Erythroblast (primary cell): ENCODE measurements around the gene ZNF786.
A peak's percentile ranks its signal among the peaks of the same experiment; 100 is the strongest.

Experiments used
- DNase-seq, 2 experiments: peaks; one replicate each; lab custom pipeline; 2025; lab: John Stamatoyannopoulos, UW
- GATA1 ChIP-seq: IDR thresholded peaks from 2 replicates; pipeline ENCODE4 v1.6.1; 2011; ENCODE audit warnings: low read depth, mild to moderate bottlenecking, control low read depth, low read length, moderate library complexity
- POLR2A ChIP-seq: IDR thresholded peaks from 2 replicates; pipeline ENCODE4 v1.6.1; 2011; ENCODE audit warnings: mild to moderate bottlenecking, low read length

Gene ZNF786

DNA sequence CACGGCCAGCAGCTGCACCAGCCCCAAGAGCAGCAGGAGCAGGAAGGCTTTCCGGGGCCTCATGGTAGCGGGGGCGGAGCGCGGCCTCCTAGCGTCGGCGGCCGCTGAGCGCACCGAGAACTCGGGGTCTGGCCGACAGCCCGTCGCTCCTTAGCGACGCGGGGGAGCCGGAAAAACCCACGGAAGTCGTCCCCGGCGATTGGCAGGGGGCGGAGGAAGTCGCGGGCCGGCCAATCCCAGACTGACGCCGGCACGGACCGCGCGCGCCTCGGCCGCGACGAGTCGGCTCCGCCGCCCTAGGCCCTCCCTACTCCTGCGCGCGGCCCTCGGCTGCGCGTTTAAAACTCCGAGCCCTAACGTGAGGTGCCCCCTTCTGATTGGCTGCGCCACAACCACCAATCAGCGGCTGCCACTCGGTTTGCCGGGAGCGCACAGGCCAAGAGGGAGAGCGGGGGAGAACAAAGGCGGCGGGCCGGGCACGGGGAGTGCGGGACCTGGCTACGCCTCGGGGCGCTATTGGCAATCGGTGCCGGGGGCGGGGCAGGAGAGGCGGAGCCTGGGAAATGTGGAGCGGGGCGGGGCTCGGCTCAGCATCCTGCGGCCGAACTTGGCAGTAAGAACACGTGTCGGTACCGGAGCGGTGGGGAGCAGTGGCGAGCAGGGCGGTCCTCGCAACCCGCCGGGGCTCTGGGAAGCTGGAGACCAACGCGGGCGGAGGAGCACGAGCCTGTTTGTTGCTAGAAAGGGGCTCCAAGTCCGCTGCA lies 62.0 kb downstream of the ZNF786 start, which contains the start of gene PDIA4:
PDIA4 (minus strand) TSS at position 160 of the 764 bp plus-strand sequence; CDS start at position 63, 97 bp downstream.
- DNase-seq = peak; percentile 98 to 99

GRCh38 chr7:149027611-149028345 lies 62.7 kb downstream of the ZNF786 start:
- TF ChIP-seq GATA1 = no peak
- no peak for TF ChIP-seq POLR2A
- DNase-seq = peak in 1 of 2 experiments; percentile 41

More for the DNA sequence above, 62.0 kb downstream of the ZNF786 start, which contains the start of gene PDIA4:
- no peak for TF ChIP-seq GATA1
- TF ChIP-seq POLR2A = peak; percentile 83

DNA sequence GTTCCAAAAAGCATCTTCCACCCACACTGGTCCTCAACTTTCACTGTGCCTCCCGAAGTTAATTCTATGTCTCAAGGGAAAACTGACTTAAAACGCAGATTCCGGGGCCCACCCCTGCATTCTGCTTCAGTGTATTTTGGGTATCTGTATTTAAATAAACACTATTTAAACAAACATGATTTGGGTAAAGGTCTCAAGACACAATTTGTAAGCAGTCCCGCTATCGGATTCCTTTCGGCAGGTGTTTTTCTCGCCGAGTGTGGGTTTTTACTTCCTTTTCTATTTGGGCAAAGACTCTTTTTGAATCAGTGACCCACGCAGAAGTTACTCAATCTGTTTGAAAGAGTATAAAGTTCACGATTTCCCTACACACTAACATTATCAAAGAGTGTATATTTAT lies 63.5 kb downstream of the ZNF786 start:
- no peak for DNase-seq
- TF ChIP-seq POLR2A = no peak
- TF ChIP-seq GATA1 = no peak

DNA sequence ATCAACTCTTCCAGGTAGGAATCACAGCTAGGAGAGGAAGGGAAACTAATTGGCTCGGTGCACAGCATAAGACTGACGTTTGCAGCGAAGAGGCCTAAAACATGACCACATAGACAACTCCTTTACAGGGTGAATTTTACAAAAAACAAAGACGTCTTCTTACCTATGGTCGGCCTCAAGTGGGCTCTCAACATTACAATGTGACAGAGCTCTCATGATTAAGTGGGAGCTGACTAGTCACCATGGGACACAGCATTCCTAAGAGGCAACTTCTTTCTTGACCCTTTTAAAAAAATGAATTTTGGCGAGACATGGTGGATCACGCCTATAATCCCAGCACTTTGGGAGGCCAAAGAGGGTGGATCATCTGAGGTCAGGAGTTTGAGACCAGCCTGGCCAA lies 66.9 kb downstream of the ZNF786 start:
- TF ChIP-seq GATA1 (no peak), POLR2A (no peak)
- DNase-seq = no peak

DNA sequence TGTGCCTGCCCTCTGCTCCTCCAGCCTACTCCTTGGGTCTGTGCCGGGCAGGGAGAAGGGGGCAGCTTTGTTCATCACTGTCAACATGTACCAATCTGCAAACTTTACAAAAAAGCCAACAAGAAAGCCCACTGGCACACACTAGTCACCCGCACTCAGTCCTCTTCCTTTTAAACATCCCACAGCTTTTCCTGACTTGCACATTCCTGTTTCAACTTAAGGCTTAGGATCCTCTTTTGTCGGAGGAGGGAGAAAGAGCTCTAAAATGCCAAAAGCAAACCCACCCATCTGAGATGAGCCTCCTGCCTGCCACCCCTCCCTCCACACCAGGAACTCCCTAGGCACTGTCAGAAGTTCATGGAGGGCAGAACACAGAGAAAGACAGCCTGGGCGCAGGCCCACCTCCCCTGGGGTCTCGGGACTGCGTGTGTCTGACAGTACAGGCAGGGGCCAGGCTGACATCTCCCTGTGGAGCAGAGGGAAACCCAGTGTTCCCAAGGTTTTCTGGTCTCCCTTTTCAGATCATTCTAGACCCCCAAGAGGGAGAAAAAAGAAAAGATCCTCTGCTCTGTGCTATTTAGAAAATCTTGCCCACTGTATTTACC lies 67.7 kb downstream of the ZNF786 start:
- DNase-seq = no peak
- TF ChIP-seq GATA1 = no peak
- TF ChIP-seq POLR2A = no peak

DNA sequence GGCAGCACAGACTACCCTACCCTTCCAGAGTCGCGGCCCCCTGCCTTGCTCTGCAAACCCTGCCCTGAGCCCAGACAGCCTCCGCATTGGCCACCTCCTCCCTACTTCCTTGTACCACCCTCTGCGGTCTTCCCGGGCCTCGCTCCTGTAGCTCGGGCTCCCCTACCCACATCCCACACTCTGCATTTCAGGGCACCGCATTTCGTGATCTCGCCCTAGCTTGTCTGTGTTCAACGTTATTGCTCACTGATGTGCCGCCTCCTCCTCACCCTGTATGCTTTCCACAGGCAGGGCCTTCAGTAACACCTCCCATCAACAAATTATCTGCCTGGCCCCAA lies 68.8 kb downstream of the ZNF786 start:
- TF ChIP-seq POLR2A = no peak
- no peak for TF ChIP-seq GATA1

GRCh38 chr7:149020483-149020882 lies 70.0 kb downstream of the ZNF786 start:
- no peak for DNase-seq
- no peak for TF ChIP-seq POLR2A
- TF ChIP-seq GATA1 = no peak

More for the DNA sequence above, 68.8 kb downstream of the ZNF786 start:
- no peak for DNase-seq
